Stimulated activated naive CD4-positive, alpha-beta T cell (primary cell): ENCODE data around the gene TEAD4.

Source experiments
- DNase-seq, 6 experiments: peaks; one replicate each; lab custom pipeline; 2025; lab: John Stamatoyannopoulos, UW

Gene TEAD4

DNA sequence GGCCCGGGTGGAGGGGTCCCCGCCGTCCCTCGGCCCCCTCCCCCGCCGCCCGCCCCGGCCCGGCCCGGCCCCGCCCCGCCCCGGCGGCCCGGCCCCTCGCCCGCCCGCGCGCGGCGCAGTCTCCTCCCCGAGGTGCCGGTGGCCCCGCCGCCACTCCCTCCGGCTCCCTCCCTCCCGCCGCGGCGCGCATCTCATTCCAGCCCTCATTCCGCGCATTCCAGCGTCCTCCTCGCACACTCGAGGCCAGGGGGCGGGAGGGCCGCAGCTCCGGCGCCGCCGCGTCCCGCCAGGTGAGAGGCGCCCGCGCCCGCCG is at the start of gene TEAD4:
Gene TEAD4 (plus strand): TSS at position 206 of the 313 bp plus-strand sequence.
- no peak for DNase-seq

DNA sequence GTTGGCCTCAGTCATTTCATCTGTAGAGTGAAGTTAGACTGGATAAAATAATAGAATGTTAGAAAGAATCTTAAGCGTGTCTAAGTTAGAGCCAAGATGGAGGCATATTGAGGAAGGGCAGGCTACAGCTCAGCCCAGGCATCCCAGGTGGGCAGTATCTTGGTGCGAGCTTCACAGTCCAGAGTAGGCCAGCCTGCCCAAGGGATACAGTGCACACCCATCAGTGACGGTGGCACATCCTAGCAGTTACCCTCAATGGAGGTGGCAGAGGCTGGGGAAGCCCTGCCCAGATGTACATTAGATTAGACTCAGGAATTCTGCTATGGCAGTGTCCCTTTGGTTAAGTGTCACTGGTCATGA is 47.0 kb upstream of the TEAD4 start:
- DNase-seq, result no peak

DNA sequence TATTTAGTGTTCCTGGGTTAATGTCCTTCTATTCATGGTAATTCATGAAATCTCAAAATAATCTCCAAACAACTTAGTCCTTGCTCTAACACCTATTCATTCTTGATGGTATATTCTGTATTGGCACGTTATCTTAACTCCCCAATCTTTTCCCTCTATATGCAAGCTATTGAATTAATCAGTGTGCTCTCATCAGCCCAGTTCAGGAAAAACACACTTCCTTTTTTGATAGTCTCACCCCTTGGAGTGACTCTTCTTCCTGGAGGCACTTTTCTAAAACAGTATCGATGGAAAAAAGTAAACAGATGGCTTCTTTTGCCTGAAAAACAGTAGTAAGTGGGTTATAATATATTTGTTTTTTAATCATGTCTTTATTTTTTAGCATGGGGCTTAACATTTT is 39.9 kb upstream of the TEAD4 start:
- DNase-seq, result no peak

DNA sequence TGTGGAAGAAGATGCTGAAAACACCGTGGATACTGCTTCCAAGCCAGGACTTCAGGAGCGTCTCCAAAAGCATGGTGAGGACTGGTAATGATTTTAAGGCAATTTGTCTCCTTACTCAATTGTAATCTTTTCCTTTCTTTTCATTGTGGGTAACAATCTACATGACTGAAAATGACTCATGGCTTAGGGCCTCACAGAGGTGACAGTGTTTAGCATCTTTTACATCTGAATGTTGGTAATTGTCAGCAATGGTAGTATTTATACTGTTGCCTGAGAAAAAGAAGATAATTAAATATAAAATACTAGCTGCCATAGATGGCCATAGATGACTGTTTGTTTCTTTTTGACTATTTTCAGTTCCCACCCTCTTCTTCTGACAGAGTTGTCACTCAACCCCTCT is 36.9 kb upstream of the TEAD4 start:
- DNase-seq, result no peak

DNA sequence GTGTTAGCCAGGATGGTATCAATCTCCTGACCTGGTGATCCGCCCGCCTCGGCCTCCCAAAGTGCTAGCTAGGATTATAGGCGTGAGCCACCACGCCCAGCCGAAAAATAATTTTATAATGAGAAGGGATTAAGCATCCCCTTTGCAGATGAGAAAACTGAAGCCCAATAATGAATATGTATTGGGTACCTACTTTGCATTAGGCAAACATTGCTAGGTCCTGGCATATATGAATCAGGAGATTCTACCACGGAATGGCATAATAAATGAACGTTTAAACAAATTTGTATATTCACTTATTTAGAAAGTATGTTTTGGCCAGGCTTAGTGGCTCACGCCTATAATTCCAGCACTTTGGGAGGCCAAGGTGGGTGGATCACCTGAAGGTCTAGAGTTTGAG is 36.1 kb upstream of the TEAD4 start:
- DNase-seq, result no peak

DNA sequence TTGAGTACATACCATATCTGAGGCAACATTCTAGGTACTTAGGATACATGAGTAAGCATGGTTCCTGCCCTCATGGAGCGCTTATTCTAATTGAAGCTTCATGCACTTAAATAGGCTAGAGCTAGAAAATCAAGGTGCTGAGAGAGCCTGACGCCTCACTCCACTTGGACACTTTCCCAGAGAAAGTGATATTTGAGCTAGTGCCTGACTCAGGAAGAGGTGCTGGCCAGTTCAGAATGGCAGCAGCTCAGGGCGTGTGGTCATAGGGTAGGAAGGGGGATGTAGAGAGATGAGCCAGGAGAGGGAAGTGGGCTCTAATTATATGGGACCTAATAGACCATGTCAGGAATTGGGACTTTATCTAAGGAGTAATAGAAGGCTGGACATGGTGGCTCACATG is 35.2 kb upstream of the TEAD4 start:
- DNase-seq, result no peak

DNA sequence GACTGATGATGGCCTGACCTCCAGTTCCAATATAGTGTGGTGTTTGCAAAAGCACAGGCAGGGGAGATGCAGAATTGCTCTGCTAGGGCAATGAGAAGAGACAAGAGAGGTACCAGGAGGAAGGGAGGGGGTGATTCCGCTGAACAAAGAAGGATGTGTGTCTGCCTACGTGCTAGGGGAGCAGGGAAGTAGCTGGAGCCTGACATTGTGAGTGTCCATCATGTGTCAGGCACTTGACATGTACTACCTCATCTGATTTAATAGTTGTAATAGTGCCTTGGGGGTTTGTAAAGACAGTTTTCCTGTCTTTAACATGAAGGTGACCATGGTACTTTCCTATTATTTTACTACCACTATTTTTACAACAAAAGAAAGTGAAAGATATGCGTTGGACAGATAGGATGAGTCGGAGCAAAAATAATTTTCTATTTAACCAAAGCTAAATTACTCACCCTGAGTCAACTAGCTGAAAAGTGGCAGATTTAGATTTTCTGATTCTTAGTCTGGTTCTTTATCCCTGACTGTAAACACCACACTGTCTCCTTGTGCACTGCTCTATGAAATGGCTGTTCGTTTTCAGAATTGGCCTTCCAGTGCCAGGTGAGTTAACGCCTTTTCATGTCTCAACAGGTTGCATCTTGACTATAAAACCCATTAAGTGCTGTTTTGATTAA is 33.7 kb upstream of the TEAD4 start:
- no peak for DNase-seq

DNA sequence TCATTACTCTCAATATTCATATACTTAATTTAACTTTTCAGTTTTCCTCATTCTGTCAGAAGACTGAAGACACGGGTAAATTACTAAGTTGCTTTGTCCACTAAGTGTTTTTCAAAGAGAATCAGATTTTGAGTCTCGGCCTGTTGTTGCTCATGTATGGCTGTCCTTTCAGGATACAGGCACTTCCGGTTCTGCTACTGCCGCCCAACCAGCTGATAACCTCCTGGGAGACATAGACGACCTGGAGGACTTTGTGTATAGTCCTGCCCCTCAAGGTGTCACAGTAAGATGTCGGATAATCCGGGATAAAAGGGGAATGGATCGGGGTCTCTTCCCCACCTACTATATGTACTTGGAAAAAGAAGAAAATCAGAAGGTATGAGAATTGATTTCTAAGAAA is 28.3 kb upstream of the TEAD4 start:
- DNase-seq, result no peak

DNA sequence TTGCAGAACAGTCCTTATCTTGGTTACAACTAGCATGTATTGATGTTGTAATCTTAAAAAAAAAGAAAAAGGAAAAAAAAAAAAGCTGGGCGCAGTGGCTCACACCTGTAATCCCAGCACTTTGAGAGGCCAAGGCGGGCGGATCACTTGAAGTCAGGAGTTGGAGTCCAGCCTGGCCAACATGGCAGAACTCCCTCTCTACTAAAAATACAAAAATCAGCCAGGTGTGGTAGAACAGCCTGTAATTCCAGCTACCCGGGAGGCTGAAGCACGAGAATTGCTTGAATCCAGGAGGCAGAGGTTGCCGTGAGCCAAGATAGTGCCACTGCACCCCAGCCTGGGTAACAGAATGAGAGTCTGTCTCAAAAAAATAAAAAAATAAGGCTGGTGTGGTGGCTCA is 25.6 kb upstream of the TEAD4 start:
- DNase-seq, result no peak

DNA sequence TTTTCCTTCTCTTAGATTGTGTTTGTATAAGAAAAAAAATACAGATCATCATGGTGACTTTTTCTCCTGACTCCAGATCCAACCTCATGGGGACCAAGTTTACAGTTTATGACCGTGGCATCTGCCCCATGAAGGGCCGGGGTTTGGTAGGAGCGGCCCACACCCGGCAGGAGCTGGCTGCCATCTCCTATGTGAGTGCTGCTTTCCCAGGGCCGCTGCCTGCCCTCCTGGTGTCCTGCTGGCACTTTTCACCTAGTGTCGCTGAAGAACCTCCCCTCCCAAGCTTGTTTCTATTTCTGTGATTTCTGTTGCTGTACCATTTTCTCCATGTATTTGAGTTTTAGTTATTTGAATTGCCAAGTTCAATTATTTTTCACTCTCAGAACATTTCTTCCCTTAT is 24.8 kb upstream of the TEAD4 start:
- no peak for DNase-seq

DNA sequence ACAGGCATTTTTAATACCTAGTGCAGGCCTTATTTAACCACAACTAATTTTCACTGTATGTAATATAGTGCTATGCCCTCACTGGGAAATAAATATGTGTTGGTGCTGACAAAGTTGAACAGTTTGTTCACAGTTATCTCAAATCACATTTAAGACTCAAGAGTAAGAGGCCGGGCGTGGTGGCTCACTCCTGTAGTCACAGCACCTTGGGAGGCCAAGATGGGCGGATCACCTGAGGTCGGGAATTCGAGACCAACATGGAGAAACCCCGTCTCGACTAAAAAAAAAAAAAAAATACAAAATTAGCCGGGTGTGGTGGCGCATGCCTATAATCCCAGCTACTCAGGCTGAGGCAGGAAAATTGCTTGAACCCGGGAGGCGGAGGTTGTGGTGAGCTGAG is 22.9 kb upstream of the TEAD4 start:
- no peak for DNase-seq

DNA sequence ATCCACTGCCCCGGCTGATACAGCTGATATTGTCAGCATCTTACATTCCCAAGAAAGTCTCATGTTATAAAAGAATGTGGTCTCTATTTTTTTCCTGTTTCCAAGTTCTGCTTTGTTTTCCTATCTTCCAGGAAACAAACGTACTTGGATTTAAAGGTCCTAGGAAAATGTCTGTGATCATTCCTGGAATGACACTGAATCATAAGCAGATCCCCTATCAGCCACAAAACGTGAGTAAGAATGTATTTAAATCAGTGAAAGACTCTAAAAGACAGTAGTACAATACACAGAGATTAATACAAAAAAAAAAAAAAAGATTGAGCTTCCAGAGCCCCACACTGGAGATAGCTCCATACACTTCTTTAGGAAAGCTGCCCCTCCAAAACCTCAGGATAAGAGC is 21.7 kb upstream of the TEAD4 start:
- DNase-seq, result no peak

DNA sequence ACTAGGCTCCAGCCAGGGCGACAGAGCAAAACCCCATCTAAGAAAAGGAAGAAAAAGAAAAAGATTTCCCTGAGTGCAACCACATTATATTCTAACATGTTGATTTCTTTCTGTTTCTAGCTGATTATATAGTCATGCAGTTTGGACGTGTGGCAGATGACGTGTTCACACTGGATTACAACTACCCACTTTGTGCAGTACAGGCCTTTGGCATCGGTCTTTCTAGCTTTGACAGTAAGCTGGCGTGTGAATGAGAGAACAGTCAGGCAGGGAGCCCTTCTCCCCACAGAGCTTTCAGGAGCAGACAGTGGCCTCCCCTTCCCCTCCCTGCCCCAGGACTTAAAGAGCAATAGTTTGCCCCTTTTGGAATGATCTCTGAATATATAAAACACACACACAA is 20.0 kb upstream of the TEAD4 start:
- no peak for DNase-seq

DNA sequence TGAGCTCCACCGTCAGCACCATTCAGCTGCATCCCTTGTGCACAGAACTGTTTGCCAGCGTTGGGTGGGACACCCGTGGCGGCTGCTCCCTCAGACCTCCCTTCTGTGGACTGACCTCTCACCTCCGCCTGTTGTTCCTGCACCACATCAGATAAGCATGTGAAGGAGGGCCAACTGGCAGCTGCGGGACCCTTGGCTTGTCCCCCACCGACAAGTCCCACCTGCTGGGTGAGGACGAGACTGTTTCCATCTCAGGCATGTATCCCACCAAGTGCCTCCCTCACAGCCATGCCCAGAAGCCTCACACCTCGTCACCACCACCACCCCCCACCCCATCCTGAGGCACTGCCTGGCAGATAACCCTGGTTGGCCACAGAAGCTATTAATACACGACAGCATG is 18.6 kb upstream of the TEAD4 start:
- DNase-seq, result no peak

DNA sequence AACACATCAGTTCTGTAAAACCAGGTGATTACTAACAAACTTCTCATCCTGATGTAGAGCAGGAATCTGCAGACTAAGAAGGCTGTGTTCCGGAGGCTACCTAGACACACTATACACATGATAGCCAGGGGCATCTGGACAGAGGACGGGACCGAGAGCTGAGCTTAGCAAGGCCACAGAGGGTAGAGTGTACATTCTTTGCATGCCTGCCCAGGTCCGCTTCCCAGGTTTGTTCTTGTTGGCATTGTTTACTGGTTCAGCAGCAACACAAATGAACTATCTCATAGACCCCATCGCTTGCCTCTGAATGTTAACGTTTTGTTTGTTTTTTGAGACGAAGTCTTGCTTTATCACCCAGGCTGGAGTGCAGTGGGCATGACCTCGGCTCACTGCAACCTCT is 17.7 kb upstream of the TEAD4 start:
- no peak for DNase-seq

DNA sequence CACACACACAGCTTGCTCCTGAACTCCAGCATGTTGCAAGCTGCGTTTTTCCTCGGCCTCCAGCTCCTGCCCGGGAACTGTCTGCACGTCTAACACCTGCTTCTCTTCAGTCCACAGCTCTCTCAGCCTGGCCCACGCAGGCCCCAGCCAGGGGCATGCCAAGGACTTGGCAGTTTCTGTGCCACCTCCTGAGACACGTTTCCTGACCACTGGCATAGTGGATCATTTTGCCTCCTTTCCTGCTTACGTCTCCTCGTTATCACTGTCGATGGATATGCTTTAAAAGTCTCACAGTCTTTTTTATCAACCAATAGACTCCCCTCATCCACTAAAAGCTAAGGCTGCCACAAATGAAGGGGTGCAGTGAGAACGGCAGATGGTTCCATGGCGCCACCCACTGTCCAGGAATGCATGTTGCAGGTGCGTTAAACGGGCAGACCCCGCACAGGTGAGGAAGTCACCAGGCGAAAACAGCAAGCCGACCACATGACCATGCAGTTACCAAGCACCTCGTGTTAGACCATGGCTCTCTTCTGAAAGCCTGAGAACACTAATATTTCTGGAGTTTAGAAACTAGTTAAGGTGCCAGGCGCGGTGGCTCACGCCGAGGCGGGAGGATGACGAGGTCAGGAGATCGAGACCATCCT is 14.7 kb upstream of the TEAD4 start:
- peak; percentile 1 to 34 (median 23) for DNase-seq

DNA sequence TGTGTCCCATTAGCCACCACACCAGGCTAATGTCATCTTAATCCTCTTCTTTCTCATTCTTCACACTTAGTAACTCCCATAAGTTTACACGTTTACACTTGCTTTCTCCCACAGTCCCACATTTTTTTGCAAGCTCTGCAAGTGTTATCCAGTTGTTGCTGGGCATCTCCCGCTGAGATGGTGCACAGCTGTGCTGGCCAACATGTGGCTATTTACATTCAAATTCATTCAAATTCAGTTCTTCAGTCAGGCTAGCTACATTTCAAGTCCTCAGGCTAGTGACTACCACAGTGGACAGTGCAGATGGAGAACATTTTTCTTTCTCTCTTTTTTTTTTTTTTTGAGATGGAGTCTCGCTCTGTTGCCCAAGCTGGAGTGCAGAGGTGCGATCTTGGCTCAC is 9.8 kb upstream of the TEAD4 start:
- DNase-seq, result no peak

DNA sequence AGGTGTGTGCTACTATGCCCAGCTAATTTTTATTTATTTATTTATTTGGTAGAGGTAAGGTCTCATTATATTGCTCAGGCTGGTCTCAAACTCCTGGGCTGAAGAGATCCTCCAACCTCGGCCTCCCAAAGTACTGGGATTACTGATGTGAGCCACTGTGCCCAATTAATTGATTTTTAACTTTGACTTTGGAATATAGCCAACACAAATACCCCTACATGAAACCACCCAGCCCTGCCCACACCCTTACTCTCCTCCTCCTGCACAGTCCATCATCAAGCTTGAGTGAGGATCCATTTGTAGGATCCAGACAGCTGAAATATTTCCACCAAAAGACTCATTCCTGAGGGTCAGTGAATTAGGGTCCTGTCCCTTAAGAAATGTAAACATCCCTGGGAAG is 3.3 kb upstream of the TEAD4 start:
- DNase-seq, result no peak

DNA sequence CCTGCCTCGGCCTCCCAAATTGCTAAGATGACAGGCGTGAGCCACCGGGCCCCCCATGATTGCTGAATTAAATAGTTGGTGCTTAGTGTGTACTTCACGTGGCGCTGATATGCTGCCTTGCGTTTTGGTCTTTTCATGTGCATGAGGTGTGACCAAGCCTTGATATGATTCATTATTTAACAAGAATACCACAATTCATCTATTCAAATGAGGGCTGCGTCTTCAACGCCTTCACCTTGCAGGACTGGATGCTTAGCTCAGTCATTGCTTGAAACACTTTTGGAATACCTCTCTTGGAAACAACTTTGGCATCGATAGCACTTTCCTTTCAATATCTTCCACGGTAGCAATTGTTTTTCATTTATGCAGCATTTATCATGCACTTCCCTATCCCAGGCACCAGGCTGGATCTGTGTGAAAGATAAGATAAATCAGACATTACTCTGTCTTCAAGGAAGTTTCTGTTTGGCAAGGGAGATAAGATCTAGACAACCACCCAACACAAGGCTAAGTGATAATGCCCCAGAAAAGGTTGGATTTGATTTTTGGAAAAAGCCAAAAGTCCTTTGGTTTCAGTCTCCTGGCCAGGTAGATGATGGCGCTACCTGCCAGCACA is 1.3 kb upstream of the TEAD4 start:
- no peak for DNase-seq

DNA sequence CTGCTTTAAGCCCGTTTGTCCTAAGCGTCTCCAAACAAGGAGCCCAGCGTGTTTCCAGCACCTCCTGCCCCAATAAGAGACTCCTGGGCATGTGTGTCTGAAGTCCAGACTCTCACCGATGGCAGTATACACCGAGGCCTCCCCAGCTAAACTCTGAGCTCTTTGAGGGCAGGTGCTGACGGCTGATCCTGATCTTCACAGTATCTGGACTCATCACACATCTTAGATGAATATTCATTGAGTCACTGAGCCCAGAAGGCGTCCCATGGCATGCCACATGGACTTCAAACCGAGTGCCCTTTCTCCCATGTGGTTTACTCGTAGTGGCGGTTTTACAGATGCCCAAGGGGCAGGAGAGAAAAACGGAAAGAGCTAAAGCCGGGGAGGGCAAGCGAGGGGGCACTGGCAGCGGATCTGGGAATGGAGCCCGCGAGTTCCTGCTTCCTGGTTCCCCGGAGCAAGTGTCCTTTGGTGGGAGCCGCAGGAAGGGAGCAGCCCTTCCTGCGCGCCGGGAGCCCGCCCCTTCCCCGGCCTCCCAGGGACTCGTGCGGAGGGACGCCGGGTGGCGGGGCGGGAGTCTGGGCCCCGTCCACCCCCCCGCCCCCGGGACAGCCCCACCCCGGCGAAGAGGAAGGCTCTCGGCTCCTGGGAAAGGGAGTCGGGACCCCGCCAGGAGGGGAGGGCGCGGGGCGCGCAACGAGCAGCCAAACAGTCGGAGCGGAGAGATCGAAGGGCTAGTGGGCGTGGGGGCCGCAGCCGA is 585 bp upstream of the TEAD4 start:
- no peak for DNase-seq

DNA sequence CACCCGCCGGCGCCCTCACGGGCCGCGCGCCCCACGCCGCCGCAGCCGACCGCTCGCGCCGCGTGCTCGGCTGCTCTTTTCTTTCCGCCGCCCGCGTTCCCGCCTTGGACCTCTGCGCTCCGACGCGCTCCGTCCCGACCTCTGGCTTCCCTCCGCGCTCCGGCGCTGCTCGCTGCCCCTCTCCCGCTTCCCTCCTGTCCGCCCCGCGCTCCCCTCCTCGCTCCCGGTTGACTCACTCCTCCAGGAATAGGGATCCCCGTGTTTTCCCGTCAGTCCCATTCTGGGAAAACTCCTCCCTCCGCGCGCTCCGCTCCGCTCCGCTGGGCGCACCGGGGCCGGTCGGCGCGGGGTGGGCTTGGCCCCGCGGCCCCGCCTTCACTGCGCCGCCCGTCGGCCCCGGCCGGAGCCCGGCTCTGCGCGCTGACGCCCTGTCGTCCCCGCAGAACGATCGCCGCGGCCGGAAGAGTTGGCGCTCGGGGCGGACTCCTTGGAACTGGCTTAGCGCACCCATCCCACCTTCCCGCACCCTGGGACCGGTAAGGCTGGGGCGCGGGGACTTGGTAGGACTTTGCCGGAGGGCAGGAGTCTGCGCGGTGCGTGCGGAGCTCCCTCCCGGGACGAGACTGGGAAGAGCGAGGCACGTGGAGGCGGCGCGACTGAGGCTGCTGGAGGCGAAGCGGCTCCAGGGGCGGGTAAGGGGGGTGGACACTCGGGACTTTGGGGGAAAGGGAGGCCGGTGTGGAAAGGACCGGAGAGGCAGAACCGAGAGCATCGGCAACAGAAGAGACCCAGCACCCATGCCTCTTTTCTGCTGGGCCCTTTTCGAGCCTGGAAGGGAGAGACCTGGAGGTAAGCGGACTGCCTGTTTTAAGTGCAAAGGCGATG is 550 bp downstream of the TEAD4 start:
- DNase-seq, result no peak

DNA sequence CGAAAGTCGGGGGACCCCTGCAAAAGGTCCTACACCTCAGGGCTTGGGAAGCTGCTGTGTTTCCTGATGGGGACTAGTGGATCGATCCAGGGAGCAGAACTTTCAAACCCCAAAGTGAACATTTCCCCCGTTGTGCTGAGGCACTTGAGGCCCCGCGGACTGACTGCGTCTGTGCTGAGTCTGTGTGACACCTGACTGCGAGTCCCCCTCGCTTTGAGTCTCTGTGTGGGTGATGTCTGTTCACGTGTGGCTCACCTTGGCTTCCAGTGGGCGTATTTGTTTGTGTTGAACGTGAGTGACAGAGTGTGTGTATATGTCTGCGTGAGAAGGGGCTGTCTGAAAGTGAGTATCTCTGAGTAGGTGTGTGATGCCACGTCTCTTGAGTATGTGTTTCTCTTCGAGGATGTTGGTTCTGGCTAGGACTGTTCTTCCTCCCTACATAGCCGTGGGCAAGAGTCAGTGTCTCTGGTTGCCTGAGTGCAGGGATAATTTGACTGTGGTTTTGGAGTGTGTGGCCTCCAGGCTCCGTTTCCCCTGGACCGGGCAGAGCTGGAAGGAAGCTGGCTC is 1.3 kb downstream of the TEAD4 start:
- DNase-seq, result no peak
